NCI-H2196 treated with DMSO at 0.1 percent for 48 hours (cell line): ENCODE results near the gene GALR3.

Experiments used
- DNase-seq: peaks from one replicate; lab custom pipeline; 2025; ENCODE audit not compliant: unreplicated experiment; lab: John Stamatoyannopoulos, UW

The GALR3 gene

DNA sequence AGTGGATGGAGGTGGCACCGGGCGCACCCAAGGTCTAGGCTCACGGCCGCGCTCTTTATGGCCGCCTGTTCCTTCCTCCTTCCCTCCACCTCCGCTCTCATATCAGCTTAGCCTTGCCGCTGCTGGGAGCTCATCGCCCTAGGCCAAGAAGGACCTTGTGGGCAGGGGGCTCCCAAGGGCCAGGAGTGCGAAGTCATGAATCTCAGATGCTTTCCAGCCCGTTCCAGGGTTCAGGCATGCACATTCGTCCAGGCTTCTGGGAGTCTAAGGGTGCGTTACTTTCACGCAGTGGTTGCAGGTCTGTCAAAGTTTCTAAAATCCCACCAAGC, 4.1 kb upstream of the GALR3 start:
- no peak for DNase-seq

DNA sequence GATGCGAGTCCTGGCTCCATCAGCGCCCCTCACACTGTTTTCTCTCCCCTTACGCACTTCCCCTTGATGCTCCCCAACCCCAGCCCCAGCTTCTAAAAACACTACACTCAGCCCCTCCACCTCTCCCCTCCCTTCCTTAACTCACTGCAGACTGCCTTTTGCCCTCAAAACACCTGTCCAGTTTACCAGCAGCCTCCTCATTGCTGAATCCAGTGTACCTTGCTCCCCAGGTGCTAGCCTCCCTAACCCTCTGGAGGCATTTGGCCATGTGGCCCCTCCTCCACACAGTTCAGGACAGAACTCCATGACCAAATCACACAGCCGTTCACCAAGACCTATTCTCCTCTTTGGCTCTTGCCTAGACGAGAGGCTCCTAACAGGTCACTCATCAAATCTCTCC, 2.8 kb upstream of the GALR3 start:
- no peak for DNase-seq

GRCh38 chr22:37822079-37822833, 926 bp upstream of the GALR3 start:
- DNase-seq: no peak

DNA sequence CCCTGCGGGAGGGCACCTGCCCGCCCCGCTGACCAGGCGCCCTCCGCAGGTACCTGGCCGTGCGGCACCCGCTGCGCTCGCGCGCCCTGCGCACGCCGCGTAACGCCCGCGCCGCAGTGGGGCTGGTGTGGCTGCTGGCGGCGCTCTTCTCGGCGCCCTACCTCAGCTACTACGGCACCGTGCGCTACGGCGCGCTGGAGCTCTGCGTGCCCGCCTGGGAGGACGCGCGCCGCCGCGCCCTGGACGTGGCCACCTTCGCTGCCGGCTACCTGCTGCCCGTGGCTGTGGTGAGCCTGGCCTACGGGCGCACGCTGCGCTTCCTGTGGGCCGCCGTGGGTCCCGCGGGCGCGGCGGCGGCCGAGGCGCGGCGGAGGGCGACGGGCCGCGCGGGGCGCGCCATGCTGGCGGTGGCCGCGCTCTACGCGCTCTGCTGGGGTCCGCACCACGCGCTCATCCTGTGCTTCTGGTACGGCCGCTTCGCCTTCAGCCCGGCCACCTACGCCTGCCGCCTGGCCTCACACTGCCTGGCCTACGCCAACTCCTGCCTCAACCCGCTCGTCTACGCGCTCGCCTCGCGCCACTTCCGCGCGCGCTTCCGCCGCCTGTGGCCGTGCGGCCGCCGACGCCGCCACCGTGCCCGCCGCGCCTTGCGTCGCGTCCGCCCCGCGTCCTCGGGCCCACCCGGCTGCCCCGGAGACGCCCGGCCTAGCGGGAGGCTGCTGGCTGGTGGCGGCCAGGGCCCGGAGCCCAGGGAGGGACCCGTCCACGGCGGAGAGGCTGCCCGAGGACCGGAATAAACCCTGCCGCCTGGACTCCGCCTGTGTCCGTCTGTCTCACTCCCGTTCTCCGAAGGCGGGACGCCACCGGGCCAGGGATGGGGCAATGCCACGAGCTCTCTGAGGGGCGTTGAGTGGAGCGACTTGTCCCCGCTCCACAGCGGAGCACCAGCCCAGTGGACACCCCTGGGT, 1.8 kb downstream of the GALR3 start:
- no peak for DNase-seq

- DNase-seq: no peak
Measured at GRCh38 chr22:37827056-37827455, 3.9 kb downstream of the GALR3 start.

DNA sequence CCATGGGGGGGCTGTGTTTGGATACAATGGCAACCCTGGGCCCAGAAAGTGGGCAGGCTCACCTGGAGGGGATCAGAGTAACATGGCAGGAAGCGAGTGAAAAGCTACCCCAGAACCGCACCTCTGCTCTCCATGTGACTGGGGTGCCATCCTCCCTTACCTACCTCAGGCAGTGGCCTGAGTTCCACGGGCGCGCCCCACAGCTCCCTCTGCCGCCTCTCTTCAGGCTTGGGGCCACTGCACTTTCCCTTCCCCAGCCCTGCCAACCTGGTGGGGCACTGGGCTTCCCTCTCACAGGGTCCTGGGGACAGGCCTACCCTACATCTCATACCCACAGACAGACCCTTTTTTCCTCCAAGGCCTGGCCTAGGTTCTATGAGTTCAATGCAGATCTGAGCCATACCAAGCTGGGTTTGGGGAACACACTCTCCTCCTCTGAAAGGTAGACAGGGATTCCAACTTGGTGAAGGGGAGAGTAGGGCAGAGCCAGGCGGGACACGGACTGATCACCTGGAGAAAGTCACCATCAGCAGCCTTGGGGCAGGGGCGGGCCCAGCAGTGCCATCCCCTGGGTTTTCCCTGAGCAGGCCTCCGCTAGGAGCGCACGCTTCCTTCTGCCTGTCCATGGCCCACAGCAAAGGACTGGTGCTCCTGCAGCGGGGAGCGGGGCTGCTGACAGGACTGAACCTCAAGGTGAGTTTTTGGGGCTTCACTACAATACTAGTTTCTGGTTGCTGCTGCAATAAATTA, 7.1 kb downstream of the GALR3 start:
- DNase-seq: no peak

- no peak for DNase-seq
Measured at GRCh38 chr22:37831472-37831871, 8.3 kb downstream of the GALR3 start.

DNA sequence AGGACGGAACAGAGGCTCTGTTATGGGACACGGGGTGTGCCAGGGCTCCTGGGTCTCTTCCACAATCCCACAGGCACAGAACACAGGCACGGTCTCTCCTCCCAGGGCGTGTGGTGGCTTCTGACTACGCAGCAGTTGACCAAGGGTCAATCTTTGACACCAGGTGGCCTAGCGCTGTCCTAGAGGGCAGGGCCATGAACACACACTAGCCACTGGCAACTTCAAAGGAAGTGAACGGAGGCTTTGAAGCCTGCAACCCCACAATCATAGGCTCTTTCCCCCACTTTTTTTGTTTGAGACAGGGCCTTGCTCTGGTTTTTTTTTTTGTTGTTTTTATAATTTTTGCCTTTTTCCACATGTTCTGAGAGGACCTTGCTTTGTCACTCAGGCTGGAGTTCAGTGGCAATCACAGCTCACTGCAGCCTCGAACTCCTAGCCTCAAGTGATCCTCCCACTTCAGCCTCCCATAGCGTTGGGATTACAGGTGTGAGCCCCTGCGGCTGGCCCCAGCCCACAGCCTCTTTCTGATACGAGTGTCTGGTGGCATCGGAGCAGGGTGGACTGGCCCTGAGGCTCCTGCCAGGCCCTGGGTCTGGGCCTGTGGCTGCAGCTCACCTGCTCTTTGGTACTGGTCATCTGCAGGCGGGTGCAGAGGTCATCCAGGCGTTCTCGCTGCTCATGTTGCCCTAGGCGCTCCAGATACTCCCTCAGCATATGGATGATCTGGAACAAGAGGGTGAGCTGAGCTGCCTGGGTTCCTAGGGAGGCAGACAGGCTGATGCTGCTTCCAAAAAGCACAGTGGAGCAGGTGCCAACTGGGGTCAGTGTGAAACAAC, 9.1 kb downstream of the GALR3 start:
- no peak for DNase-seq

DNA sequence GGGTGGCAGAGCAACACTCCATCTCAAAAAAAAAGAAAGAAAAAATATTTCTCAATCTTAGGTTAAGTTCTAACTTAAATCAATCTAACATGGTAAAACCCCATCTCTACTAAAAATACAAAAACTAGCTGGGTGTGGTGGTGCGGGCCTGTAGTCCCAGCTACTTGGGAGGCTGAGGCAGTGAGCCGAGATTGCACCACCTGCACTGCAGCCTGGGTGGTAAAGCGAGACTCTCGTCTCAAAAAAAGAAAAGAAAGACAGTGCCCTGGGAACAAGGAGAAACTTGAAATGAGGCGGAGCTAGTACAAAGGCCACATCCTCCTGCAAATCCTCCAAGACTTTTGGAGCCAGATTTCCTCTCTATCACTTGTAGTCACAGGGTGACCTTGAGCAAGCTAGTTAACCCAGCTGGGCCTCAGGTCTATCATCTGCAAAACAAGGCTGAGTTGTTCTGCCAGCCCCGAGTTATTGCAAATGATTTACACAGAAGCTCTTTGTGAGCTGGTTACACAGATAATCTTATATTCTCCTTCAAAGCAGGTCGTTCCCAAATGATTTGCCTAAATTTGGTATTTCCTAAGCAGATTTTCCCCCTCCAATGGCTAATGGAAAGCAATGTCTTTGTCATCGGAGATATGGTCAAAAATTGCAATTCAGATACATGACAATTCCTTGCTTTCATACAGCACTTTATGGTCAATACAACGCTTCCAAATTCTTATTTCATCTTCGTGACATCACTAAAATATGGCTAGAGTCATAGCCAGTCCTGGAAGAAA, 19.0 kb downstream of the GALR3 start:
- no peak for DNase-seq

GRCh38 chr22:37843741-37844089, 20.5 kb downstream of the GALR3 start:
- DNase-seq: no peak

DNA sequence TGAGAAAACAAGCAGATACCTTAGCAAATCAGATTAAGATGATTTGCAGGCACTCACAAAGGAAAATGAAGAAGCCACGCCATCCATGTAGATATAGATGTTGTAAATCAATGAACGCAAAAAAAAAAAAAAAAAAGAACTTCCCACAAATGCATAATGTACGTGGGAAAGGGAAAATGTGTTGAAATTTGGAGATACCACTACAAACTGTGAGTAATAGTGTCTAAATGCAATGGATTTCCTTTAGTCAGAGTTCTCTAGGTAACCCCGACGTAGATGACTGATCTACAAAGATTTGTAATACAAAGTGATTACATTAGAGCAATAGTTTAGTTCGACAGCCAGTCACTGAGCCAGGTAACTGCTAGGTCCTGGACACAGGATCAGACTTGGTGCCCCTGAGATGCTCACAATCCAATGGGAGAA, 21.7 kb downstream of the GALR3 start:
- DNase-seq: no peak

DNA sequence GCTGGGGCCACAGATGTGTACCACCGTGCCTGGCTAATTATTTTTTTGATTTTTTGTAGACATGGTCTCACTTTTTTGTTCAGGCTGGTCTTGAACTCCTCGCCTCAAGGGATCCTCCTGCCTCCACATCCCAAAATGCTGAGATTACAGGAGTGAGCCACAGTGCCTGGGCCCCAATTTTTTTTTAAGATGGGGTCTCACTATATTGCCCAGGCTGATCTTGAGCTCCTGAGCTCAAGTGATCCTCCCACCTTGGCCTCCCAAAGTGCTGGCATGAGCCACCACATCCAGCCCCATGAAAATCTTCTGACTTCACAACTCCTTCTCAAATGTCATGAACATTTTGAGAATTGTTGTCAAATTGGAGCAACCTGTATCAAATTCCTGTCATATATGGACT, 23.3 kb downstream of the GALR3 start:
- no peak for DNase-seq

- DNase-seq: no peak
Measured at GRCh38 chr22:37848587-37849088, 25.5 kb downstream of the GALR3 start.

- peak; percentile 34 for DNase-seq
Measured at GRCh38 chr22:37849089-37849751, 26.0 kb downstream of the GALR3 start, which contains the start of gene EIF3L. EIF3L (plus strand) TSS chr22:37849419; CDS start chr22:37849450, 31 bp downstream.

- DNase-seq: no peak
Measured at GRCh38 chr22:37850801-37851200, 27.6 kb downstream of the GALR3 start.

GRCh38 chr22:37852418-37852817, 29.2 kb downstream of the GALR3 start:
- no peak for DNase-seq

- DNase-seq: no peak
Measured at GRCh38 chr22:37854946-37855345, 31.8 kb downstream of the GALR3 start.

DNA sequence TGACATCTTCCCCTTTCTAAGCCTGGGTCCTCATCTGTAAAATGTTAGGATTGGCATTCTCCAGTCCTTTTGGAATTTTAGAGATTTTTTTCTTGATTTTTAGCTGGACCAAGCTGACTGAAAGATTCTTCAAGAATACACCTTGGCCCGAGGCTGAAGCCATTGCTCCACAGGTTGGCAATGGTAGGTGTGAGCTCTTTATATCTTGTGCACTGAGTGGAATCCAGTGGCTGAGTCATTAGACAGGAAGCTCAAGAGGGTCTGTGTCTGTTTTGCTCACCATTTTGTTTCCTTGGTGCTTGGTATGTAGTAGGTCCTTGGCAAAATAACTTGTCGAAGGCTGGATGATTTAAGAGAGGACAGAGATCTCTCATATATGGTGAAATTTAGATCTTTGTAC, 32.3 kb downstream of the GALR3 start:
- DNase-seq: no peak

DNA sequence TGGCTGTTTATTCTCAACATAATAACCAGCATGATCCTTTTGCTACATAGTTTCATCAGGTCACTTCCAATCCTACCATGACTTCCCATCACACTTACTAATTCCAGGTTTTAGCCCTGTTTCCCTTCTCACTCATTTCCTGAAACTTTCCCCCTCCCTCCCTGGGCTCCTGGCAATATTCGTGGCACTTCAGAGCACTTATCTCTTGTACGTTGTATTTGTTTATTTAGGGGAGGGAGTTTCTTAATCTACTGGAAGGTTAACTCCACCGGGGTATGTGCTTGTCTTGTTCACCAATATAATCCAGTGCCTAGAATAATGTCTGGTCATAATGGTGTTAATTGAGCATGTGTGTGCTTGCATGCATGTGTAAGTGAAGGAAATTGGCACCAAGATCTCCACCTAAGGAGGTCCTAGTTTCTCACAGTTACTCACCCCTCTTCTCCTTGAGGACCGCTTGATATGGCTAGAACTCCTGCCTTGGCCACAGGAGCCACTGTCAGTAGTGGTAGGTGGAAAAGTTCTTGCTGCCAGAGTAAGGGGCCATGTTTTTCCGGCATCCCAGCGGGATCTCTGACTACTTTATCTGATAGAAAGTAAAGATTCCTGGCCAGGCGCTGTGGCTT, 37.7 kb downstream of the GALR3 start:
- no peak for DNase-seq
